ENCODE results near the gene URI1. TPM values are rescaled to one million over a fixed set of nuclear protein-coding genes. Genes with fewer than 3 reads are reported as not detected.

Gene URI1
- total and polyA plus RNA-seq, 3 donors from 2014 or later = 71.4 to 105 (median 104) TPM

DNA sequence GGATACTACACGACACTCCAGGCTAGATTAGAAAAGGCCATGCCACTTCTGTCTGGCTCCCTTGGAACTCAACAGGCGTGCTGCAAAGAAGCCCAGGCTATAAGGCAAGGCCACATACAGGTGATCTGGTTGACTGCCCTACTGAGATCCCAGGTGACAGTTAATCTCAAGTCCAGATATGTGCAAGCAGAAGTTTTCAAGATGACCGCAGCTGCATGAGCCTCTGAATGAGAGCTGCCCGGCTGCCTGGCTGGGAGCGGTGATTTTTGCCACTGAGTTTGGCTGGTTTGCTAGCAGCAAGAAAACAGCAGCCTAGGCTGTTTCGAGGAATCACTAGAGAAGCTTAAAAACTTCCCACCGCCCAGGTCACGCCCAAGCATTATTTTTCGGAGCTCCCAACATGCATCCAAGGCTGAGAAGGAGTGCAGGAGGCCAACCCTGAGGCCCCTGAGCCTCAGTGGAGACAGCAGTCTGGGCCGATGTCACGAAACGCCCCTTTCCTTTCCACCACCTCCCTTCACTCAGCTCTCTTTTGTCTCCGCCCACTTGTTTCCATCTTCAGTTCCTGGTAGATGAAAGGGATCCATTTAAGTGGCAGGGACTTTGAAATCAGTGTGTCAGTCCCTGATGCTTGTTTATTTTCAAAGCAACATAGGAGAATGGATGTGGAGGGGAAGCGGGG, 14.0 kb upstream of the URI1 start:
- H3K36me3 ChIP-seq (ENCODE audit: low read depth, missing control alignments) = no peaks in the 10 kb centered on the region
- H3K4me3 ChIP-seq = no peak overlapping the region
- DNase-seq = no peak
- intact Hi-C loops (cut with DNase I; ENCODE audit: low total_unique reads) = no loop called here
- no peaks in the 10 kb centered on the region for H3K9me3 ChIP-seq
- H3K27me3 ChIP-seq = no peaks in the 10 kb centered on the region
- no peak for TF ChIP-seq POLR2A (IDR thresholded peaks at IDR 0.05)
- TF ChIP-seq, protein P1, sequence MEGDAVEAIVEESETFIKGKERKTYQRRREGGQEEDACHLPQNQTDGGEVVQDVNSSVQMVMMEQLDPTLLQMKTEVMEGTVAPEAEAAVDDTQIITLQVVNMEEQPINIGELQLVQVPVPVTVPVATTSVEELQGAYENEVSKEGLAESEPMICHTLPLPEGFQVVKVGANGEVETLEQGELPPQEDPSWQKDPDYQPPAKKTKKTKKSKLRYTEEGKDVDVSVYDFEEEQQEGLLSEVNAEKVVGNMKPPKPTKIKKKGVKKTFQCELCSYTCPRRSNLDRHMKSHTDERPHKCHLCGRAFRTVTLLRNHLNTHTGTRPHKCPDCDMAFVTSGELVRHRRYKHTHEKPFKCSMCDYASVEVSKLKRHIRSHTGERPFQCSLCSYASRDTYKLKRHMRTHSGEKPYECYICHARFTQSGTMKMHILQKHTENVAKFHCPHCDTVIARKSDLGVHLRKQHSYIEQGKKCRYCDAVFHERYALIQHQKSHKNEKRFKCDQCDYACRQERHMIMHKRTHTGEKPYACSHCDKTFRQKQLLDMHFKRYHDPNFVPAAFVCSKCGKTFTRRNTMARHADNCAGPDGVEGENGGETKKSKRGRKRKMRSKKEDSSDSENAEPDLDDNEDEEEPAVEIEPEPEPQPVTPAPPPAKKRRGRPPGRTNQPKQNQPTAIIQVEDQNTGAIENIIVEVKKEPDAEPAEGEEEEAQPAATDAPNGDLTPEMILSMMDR (IDR thresholded peaks at IDR 0.05) = no peak
- no peak overlapping the region for H3K27ac ChIP-seq
- no peaks in the 10 kb centered on the region for H3K4me1 ChIP-seq
- WGBS, 2 donors = 72 to 78% methylated on average over 14 of the region's 14 CpGs

DNA sequence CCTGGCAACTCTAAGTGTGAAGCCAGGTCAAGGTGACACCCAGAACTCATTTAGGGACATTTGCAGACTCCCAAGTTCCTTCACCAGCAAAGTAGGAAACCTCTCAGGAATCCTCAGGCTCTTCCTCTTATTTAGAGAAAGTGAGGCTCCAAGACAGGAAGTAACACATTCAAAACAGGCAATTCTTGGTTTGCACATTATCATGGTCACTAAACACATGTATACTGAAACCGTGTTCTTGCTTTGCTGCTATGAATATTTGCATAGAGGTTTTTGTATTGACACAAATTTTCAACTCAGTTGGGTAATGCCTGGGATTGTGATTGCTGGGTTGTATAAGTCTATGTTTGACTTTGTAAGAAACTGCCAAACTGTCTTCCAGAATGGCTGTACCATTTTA, 13.2 kb upstream of the URI1 start:
- TF ChIP-seq, protein P1 (IDR thresholded peaks at IDR 0.05) = no peak
- no peak for TF ChIP-seq POLR2A (IDR thresholded peaks at IDR 0.05)
- no peaks in the 10 kb centered on the region for H3K4me1 ChIP-seq
- H3K27me3 ChIP-seq = no peaks in the 10 kb centered on the region
- H3K4me3 ChIP-seq = no peak overlapping the region
- H3K27ac ChIP-seq = no peak overlapping the region
- H3K9me3 ChIP-seq = no peaks in the 10 kb centered on the region
- H3K36me3 ChIP-seq (ENCODE audit: low read depth, missing control alignments) = no peaks in the 10 kb centered on the region
- no peak for DNase-seq
- intact Hi-C loops (cut with DNase I; ENCODE audit: low total_unique reads) = no loop called here
- WGBS, 2 donors = 77 to 86% methylated on average over 1 of the region's 1 CpG

DNA sequence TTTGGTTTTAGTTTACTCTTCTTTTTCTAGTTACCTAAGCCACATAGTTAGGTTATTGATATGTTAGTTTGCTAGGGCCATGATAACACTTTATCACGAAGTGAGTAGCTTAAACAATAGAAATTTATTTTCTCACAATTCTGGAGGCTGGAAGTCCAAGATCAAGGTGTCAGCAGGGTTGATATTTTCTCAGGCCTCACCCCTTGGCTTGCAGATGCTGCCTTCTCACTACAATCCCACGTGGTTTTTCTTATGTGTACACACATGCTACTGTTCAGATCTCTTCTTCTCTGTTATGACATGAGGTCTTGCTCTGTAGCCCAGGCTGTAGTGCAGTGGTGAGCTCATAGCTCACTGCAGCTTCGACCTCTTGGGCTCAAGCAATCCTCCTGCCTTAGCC, 7.8 kb upstream of the URI1 start:
- WGBS, 2 donors = 88 to 90% methylated on average over 3 of the region's 3 CpGs
- H3K27ac ChIP-seq = no peak overlapping the region
- H3K4me3 ChIP-seq = no peak overlapping the region
- H3K27me3 ChIP-seq = no peaks in the 10 kb centered on the region
- H3K36me3 ChIP-seq (ENCODE audit: low read depth, missing control alignments) = no peaks in the 10 kb centered on the region
- no peaks in the 10 kb centered on the region for H3K4me1 ChIP-seq
- H3K9me3 ChIP-seq = no peaks in the 10 kb centered on the region
- TF ChIP-seq POLR2A (IDR thresholded peaks at IDR 0.05) = no peak
- TF ChIP-seq, protein P1 (IDR thresholded peaks at IDR 0.05) = no peak
- intact Hi-C loops (cut with DNase I; ENCODE audit: low total_unique reads) = no loop called here
- no peak for DNase-seq

DNA sequence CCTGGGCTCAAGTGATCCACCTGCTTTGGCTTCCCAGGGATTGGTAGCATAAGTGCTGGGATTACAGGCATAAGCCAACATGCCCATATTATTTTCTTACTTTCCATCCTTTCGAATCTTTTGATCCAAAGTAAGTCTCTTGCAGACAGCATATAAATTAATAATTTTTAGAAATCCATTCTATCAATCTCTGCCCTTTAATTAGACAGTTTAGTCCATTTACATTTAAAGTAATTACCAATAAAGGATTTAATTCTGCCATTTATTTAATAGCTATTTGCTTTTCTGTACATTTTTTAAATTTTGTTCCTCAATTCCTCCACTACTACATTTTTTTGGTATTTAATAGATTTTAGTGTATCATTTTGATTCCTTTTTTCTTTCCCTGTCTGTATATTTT, 7.3 kb upstream of the URI1 start:
- no peaks in the 10 kb centered on the region for H3K36me3 ChIP-seq (ENCODE audit: low read depth, missing control alignments)
- no peak overlapping the region for H3K4me3 ChIP-seq
- 95 to 100% methylated on average over 1 of the region's 1 CpG for WGBS, 2 donors
- no peak for TF ChIP-seq POLR2A (IDR thresholded peaks at IDR 0.05)
- TF ChIP-seq, protein P1 (IDR thresholded peaks at IDR 0.05) = no peak
- no peak for DNase-seq
- intact Hi-C loops (cut with DNase I; ENCODE audit: low total_unique reads) = no loop called here
- no peaks in the 10 kb centered on the region for H3K9me3 ChIP-seq
- no peaks in the 10 kb centered on the region for H3K4me1 ChIP-seq
- H3K27me3 ChIP-seq = no peaks in the 10 kb centered on the region
- no peak overlapping the region for H3K27ac ChIP-seq

DNA sequence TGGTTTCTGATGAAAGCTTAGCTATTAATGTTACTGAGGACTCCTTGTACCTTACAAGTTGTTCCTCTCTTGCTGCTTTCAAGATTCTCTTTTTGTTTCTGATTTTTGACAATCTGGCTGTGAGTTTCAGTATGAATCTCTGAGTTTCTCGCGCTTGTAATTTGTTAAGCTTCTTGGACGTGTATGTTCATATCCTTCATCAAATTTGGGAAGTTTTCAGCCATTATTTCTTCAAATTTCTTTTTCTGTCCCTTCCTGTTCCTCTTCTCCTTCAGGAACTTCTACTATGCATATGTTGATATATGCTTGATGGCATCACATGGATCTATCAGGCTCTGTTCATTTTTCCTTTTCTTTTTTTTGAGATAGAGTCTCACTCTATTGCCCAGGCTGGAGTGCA, 5.6 kb upstream of the URI1 start:
- Histone ChIP-seq H3K4me1 (no peaks in the 10 kb centered on the region), H3K27ac (no peak overlapping the region), H3K4me3 (no peak overlapping the region), H3K36me3 (ENCODE audit: low read depth, missing control alignments) (no peaks in the 10 kb centered on the region), H3K9me3 (no peaks in the 10 kb centered on the region), H3K27me3 (no peaks in the 10 kb centered on the region)
- WGBS, 2 donors = 94% methylated on average over 3 of the region's 3 CpGs
- intact Hi-C loops (cut with DNase I; ENCODE audit: low total_unique reads) = no loop called here
- no peak for TF ChIP-seq POLR2A (IDR thresholded peaks at IDR 0.05)
- TF ChIP-seq, protein P1 (IDR thresholded peaks at IDR 0.05) = no peak
- no peak for DNase-seq
